Sigmoid colon (tissue), 7 donors: Measurements from ENCODE around the gene NPAS1. TPM values are rescaled to one million over a fixed set of nuclear protein-coding genes. Genes with fewer than 3 reads are reported as not detected.

Source experiments
- DNase-seq: peaks from one replicate; pipeline ENCODE4 v3.0.0-alpha.2; 2019
- H3K27ac ChIP-seq, 4 donors: fragments of 200-600 bp; sonication (generic); one replicate each; pipeline ENCODE4 v1.5.1; 2016 to 2019; ENCODE audit warnings: mild to moderate bottlenecking in 1 of 4
- H3K27me3 ChIP-seq, 3 donors: fragments of 200-600 bp; sonication (generic); one replicate each; pipeline ENCODE4 v1.5.1; 2019; ENCODE audit warnings: mild to moderate bottlenecking in 1 of 3
- H3K36me3 ChIP-seq, 4 donors: fragments of 200-600 bp; sonication (generic); one replicate each; pipeline ENCODE4 v1.5.1; 2016 to 2019
- H3K4me1 ChIP-seq, 4 donors: fragments of 200-600 bp; sonication (generic); one replicate each; pipeline ENCODE4 v1.5.1; 2017 to 2019
- H3K4me3 ChIP-seq, 4 donors: fragments of 200-600 bp; sonication (generic); one replicate each; pipeline ENCODE4 v1.5.1; 2017 to 2019; ENCODE audit warnings: mild to moderate bottlenecking in 2 of 4, moderate library complexity in 1 of 4
- H3K9me3 ChIP-seq, 4 donors: fragments of 200-600 bp in 3 of 4; sonication (generic) in 3 of 4; one replicate each; pipeline versions ENCODE4 v1.5.1 to v1.6.1; 2013 to 2019
- CTCF ChIP-seq, 4 experiments: fragments of 450-650 bp in 3 of 4; fragments of 200-600 bp in 1 of 4; IDR thresholded peaks; one replicate each; pipeline ENCODE4 v1.5.1; 2016 to 2019; ENCODE audit warnings: antibody characterized with exemption in 4 of 4, mild to moderate bottlenecking in 3 of 4, moderate library complexity in 2 of 4
- EP300 ChIP-seq, 4 donors: sonication (generic); formaldehyde crosslinking; IDR thresholded peaks; one replicate each; pipeline ENCODE4 v1.6.1; 2017; ENCODE audit warnings: antibody characterized with exemption in 4 of 4
- POLR2A ChIP-seq, 2 donors: fragments of 450-650 bp; IDR thresholded peaks; one replicate each; pipeline ENCODE4 v1.6.1; 2016; ENCODE audit warnings: antibody characterized with exemption in 2 of 2, mild to moderate bottlenecking in 2 of 2, moderate library complexity in 2 of 2
- POLR2AphosphoS5 ChIP-seq, 4 donors: sonication (generic); formaldehyde crosslinking; IDR thresholded peaks; one replicate each; pipeline ENCODE4 v1.6.1; 2017; ENCODE audit warnings: antibody characterized with exemption in 4 of 4
- WGBS, 2 donors: extraction: QIAGEN DNeasy Blood & Tissue Kit; methylation state at CpG; one replicate each; pipeline ENCODE4 v1.1.7; 2013; 5-methylcytosine and 5-hydroxymethylcytosine counted together
- intact Hi-C: fragments of 100-400 bp; cut with DNase I; formaldehyde crosslinking; loops from one replicate; pipeline ENCODE4 v1.15.1; 2023
- polyA plus RNA-seq, 3 donors: library from polyadenylated mRNA; stranded (reverse); fragments of 200-250 nt; gene quantifications; one replicate each; pipeline ENCODE4 v1.2.3, GENCODE V29; 2013
- total RNA-seq, 4 donors: library from RNA; depleted of rRNA; stranded (reverse); fragments of >200 nt; gene quantifications; one replicate each; pipeline ENCODE4 v1.1.0, GENCODE V29; 2016
- donor health status: healthy with polysubstance abuse.
- donor health status: Bipolar disorder and iron deficiency.
- donor health status: healthy.

The NPAS1 gene
- total RNA-seq: 1 to 10 TPM in 1 of 4 donors, under 1 TPM in 1, not detected in 2; 0.28 to 1.4 TPM
- under 1 TPM in 2 of 3 donors, not detected in 1; 0.77 to 0.92 TPM for polyA plus RNA-seq

DNA sequence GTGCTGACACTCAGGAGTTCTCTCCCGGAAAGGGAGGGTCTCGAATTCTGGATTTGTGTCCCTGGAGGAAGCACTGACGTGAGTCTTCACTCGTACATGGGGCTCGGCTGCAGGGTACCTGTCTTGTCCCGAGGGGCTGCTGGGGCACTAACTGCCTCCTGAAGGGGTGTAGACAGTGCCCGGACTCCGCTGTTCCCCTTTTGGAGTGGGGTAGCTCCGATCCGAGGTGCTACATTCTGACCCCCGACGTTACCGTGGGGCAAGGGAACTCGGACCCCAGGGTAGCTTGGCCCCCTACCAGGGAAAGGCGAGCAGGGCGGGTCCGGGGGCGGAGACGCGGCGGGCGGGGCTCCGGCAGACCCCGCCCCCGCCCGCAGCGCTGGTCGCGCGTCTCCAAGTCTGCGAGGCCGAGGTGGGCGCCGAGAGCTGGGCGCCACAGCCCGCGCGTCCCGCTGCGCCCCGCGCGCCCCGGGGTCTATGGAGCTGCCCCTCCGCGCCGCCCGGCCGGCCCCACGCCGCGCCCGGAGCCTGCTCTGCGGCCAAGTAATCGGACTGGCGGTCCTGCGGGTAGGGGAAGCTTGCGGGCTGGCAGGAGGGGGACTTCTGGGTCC lies at the start of gene NPAS1:
NPAS1 (plus strand) TSS at position 407 of the 611 bp plus-strand sequence. CDS start 1,211 bp downstream, outside the sequence.
- peaks cover 0 to 33% (median 24%) of the 10 kb centered on the region in 4 donors for H3K4me1 ChIP-seq
- peaks cover 48 to 58% (median 58%) of the 10 kb centered on the region in 3 donors for H3K27me3 ChIP-seq
- 2 to 3% methylated on average over 58 of the region's 58 CpGs for WGBS, 2 donors
- H3K9me3 ChIP-seq: no peaks in the 10 kb centered on the region
- no peak within 1 kb of the TSS for H3K27ac ChIP-seq
- peak within 1 kb of the TSS in 2 of 4 donors; percentile 6 to 20 for H3K4me3 ChIP-seq
- intact Hi-C loops: no loop called here
- no peaks in the 10 kb centered on the region for H3K36me3 ChIP-seq
- TF ChIP-seq POLR2A (IDR thresholded peaks at IDR 0.05): no peak
- no peak for TF ChIP-seq POLR2AphosphoS5 (IDR thresholded peaks at IDR 0.05)
- TF ChIP-seq CTCF (IDR thresholded peaks at IDR 0.05): no peak
- TF ChIP-seq EP300 (IDR thresholded peaks at IDR 0.05): no peak
- DNase-seq: no peak

DNA sequence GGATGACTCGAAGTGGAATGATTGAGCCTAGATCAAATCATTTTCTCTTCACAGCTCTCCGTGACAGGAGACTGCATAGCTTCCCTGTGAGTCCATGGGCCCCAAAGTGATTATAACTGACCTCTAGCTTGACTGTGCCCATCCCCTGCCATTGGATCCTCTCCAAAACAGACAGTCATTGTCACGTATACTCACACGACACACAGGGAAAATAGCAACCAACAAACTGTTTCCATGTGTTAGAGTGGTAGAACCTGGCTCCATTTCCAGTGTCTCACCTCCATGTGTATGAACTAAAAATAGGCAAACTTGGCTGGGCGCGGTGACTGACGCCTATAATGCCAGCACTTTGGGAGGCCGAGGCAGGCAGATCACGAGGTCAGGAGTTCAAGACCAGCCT lies 48.8 kb upstream of the NPAS1 start:
- Histone ChIP-seq H3K27ac (no peak overlapping the region), H3K4me1 (peaks cover 0 to 24% (median 17%) of the 10 kb centered on the region in 4 donors), H3K4me3 (no peak overlapping the region), H3K9me3 (no peaks in the 10 kb centered on the region), H3K36me3 (no peaks in the 10 kb centered on the region), H3K27me3 (no peaks in the 10 kb centered on the region)
- intact Hi-C loops: no loop called here
- DNase-seq: no peak
- WGBS, 2 donors: 88 to 91% methylated on average over 9 of the region's 9 CpGs
- TF ChIP-seq POLR2A (IDR thresholded peaks at IDR 0.05) (no peak), POLR2AphosphoS5 (IDR thresholded peaks at IDR 0.05) (no peak), EP300 (IDR thresholded peaks at IDR 0.05) (no peak), CTCF (IDR thresholded peaks at IDR 0.05) (no peak)

DNA sequence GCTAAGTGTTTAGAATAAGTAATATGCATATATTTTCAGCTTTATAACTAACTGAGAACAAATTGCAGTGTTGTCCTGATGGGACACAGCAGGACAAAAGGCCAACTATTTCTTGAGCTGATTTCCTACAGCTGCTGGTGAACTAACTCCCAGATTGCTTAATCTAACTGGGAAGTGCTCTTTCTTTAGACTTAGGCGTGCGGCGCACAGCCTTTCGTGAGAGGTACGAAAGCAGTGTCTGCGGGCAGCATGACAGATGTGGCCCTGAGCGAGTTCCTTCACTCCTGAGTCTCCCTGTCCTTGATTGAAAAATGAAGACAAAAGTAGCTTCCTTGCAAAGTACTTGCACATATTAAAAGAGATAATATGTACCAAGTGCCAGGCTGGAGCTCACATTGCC lies 47.3 kb upstream of the NPAS1 start:
- Histone ChIP-seq H3K9me3 (no peaks in the 10 kb centered on the region), H3K36me3 (no peaks in the 10 kb centered on the region), H3K27me3 (no peaks in the 10 kb centered on the region), H3K4me1 (peaks cover 0 to 34% (median 31%) of the 10 kb centered on the region in 4 donors), H3K4me3 (no peak overlapping the region), H3K27ac (peak overlapping the region; percentile 34 to 53 (median 42))
- TF ChIP-seq POLR2AphosphoS5 (IDR thresholded peaks at IDR 0.05) (peak; percentile 23 to 68 (median 51)), CTCF (IDR thresholded peaks at IDR 0.05) (no peak)
- DNase-seq: no peak
- WGBS, 2 donors: 92 to 96% methylated on average over 7 of the region's 7 CpGs
- intact Hi-C loops: no loop called here

DNA sequence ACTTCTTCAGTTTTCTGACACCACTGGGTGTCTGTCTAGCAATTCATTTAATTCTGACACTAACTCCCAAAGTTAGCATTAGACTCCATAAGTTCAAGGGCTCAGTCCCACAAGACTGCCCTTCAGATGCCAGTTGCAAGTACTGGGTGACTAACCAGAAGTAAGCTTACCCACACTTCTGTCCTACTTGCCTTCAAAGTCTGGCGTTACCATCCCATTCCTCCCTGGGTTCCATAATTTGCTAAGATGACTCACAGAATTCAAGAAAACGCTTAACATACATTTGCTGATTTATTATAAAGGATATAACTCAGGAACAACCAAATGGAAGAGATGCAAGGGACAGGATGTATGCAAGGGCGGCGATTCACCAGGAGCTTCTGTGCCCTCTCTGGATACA lies 45.5 kb upstream of the NPAS1 start:
- TF ChIP-seq CTCF (IDR thresholded peaks at IDR 0.05): no peak
- TF ChIP-seq POLR2AphosphoS5 (IDR thresholded peaks at IDR 0.05): no peak
- no peak for TF ChIP-seq EP300 (IDR thresholded peaks at IDR 0.05)
- no peak for TF ChIP-seq POLR2A (IDR thresholded peaks at IDR 0.05)
- peaks cover 0 to 53% (median 42%) of the 10 kb centered on the region in 4 donors for H3K4me1 ChIP-seq
- 97% methylated on average over 4 of the region's 4 CpGs for WGBS, 2 donors
- no peak overlapping the region for H3K4me3 ChIP-seq
- no peaks in the 10 kb centered on the region for H3K36me3 ChIP-seq
- H3K27ac ChIP-seq: peak overlapping the region in 1 of 4 donors; percentile 92
- intact Hi-C loops: no loop called here
- no peaks in the 10 kb centered on the region for H3K27me3 ChIP-seq
- H3K9me3 ChIP-seq: no peaks in the 10 kb centered on the region
- no peak for DNase-seq
